Endothelial cell of umbilical vein (primary cell): ENCODE data around the gene TIMP1. TPM values are rescaled to one million over a fixed set of nuclear protein-coding genes. Genes with fewer than 3 reads are reported as not detected.

Source experiments
- BruUV-seq: library from RNA; stranded (reverse); fragments of 400-500 nt; replicated peaks from 2 replicates; lab custom pipeline; 2021; lab: Mats Ljungman, UMichigan
- CTCF ChIA-PET: fragments of 300-600, 350-600 bp; sonication (Branson Sonifier 250); formaldehyde crosslinking; loops from one replicate; lab custom pipeline; 2021; ENCODE audit warnings: antibody characterized with exemption, inconsistent platforms; lab: Charles Lee
- POLR2A ChIA-PET: fragments of 300-600, 350-600 bp; sonication (Branson Sonifier 250); formaldehyde crosslinking; loops from one replicate; lab custom pipeline; 2021; ENCODE audit warnings: antibody characterized with exemption, inconsistent platforms; lab: Charles Lee
- DNase-seq: peaks from one replicate; pipeline ENCODE4 v3.0.0-alpha.2; 2011; ENCODE audit warnings: low read depth, low spot score
- FAIRE-seq: peaks from 2 replicates; lab custom pipeline; 2011; peaks lifted over from hg19 to GRCh38; lab: Jason Lieb, UNC
- H2AFZ ChIP-seq: 2 replicates; pipeline ENCODE4 v1.6.0; 2012; ENCODE audit warnings: low read depth, low read length, control low read depth, inconsistent platforms
- H3K27ac ChIP-seq: 2 replicates; pipeline ENCODE4 v1.5.1; 2011; ENCODE audit warnings: low read depth, mild to moderate bottlenecking, control low read depth, low read length, moderate library complexity; ENCODE audit not compliant: insufficient read depth
- H3K27me3 ChIP-seq, 2 experiments: 2 replicates each; pipeline versions ENCODE4 v1.6.0 to v1.6.1; 2011; ENCODE audit warnings: low read length in 2 of 2, mixed read lengths in 1 of 2; ENCODE audit not compliant: control insufficient read depth in 2 of 2, insufficient read depth in 2 of 2
- H3K36me3 ChIP-seq, 2 experiments: 2 replicates in 1 of 2; 3 replicates in 1 of 2; pipeline ENCODE4 v1.5.1; 2011; ENCODE audit warnings: low read length in 2 of 2, mild to moderate bottlenecking in 1 of 2, moderate library complexity in 1 of 2; ENCODE audit not compliant: control insufficient read depth in 2 of 2, insufficient read depth in 2 of 2; ENCODE audit errors: extremely low read depth in 1 of 2
- H3K4me1 ChIP-seq: 3 replicates; pipeline ENCODE4 v1.5.1; 2011; ENCODE audit warnings: mild to moderate bottlenecking, low read length; ENCODE audit not compliant: control insufficient read depth, insufficient read depth; ENCODE audit errors: extremely low read depth
- H3K4me2 ChIP-seq: 2 replicates; pipeline ENCODE4 v1.6.1; 2011; ENCODE audit warnings: low read length, control low read depth, mixed read lengths; ENCODE audit not compliant: insufficient read depth
- H3K4me3 ChIP-seq, 3 experiments: fragments of 200-600 bp in 1 of 3; sonication (generic), shearing (Covaris generic) in 1 of 3; replicated peaks in 1 of 3; 2 replicates each; pipeline ENCODE4 v1.5.1; 2011 to 2016; ENCODE audit warnings: control low read depth in 3 of 3, low read length in 3 of 3, mild to moderate bottlenecking in 2 of 3, inconsistent platforms in 1 of 3, low read depth in 1 of 3, moderate library complexity in 1 of 3; ENCODE audit not compliant: insufficient read depth in 1 of 3
- H3K79me2 ChIP-seq: 2 replicates; pipeline ENCODE4 v1.6.0; 2012; ENCODE audit warnings: low read length, inconsistent platforms; ENCODE audit not compliant: control insufficient read depth, insufficient read depth
- H3K9ac ChIP-seq: replicated peaks from 2 replicates; pipeline ENCODE3; 2011; ENCODE audit warnings: low read length, control low read depth; ENCODE audit not compliant: insufficient read depth; ENCODE audit errors: extremely low read depth
- H3K9me1 ChIP-seq: replicated peaks from 3 replicates; pipeline ENCODE4 v1.6.0; 2011; ENCODE audit warnings: mild to moderate bottlenecking, low read length; ENCODE audit not compliant: control insufficient read depth, insufficient read depth; ENCODE audit errors: extremely low read depth
- H3K9me3 ChIP-seq: replicated peaks from 2 replicates; pipeline ENCODE4 v1.5.1; 2012; ENCODE audit warnings: low read length, inconsistent platforms; ENCODE audit not compliant: control insufficient read depth, insufficient read depth
- H4K20me1 ChIP-seq: replicated peaks from 2 replicates; pipeline ENCODE3; 2011; ENCODE audit warnings: mild to moderate bottlenecking, low read length; ENCODE audit not compliant: control insufficient read depth, insufficient read depth; ENCODE audit errors: extremely low read depth
- CTCF ChIP-seq, 2 donors: IDR thresholded peaks; 1 replicate in 1 of 2; 2 replicates in 1 of 2; pipeline ENCODE4 v1.5.1; 2011; ENCODE audit warnings: low read length in 2 of 2, mild to moderate bottlenecking in 2 of 2, moderate library complexity in 2 of 2, control low read depth in 1 of 2, inconsistent platforms in 1 of 2, low read depth in 1 of 2; ENCODE audit not compliant: insufficient read depth in 1 of 2; ENCODE audit errors: extremely low read depth in 1 of 2
- EZH2 ChIP-seq: IDR thresholded peaks from 2 replicates; pipeline ENCODE4 v1.6.1; 2012; ENCODE audit warnings: borderline replicate concordance, low read depth, mild to moderate bottlenecking, moderate library complexity, low read length, inconsistent platforms; ENCODE audit not compliant: severe bottlenecking
- FOS ChIP-seq: IDR thresholded peaks from 2 replicates; pipeline ENCODE4 v1.6.1; 2011; ENCODE audit warnings: mild to moderate bottlenecking, low read length, moderate library complexity, borderline replicate concordance; ENCODE audit not compliant: insufficient read depth
- GATA2 ChIP-seq: IDR thresholded peaks from 2 replicates; pipeline ENCODE4 v1.7.0; 2011; ENCODE audit warnings: low read depth, mild to moderate bottlenecking, moderate library complexity, mixed read lengths, low read length; ENCODE audit not compliant: insufficient read length, insufficient read depth
- JUN ChIP-seq: IDR thresholded peaks from 2 replicates; pipeline ENCODE4 v1.6.1; 2011; ENCODE audit warnings: borderline replicate concordance, low read depth; ENCODE audit not compliant: insufficient read length, insufficient read depth
- MAX ChIP-seq: IDR thresholded peaks from 2 replicates; pipeline ENCODE4 v1.6.1; 2011; ENCODE audit not compliant: insufficient read depth, insufficient read length
- MYC ChIP-seq: IDR thresholded peaks from one replicate; pipeline ENCODE4 v1.6.1; 2011; ENCODE audit warnings: mild to moderate bottlenecking, low read depth, low read length
- POLR2A ChIP-seq: IDR thresholded peaks from 2 replicates; pipeline ENCODE4 v1.6.1; 2012; ENCODE audit warnings: low read depth, mild to moderate bottlenecking, control low read depth, low read length
- POLR2AphosphoS5 ChIP-seq: IDR thresholded peaks from 2 replicates; pipeline ENCODE4 v1.6.1; 2012; ENCODE audit warnings: low read depth, mild to moderate bottlenecking, control low read depth, low read length, moderate library complexity; ENCODE audit not compliant: insufficient read depth
- dilution Hi-C: fragments of 300-500 bp; cut with MboI; formaldehyde crosslinking; loops from one replicate; pipeline ENCODE4 v1.15.0; 2019; ENCODE audit warnings: low sequenced_read_pairs; ENCODE audit not compliant: extremely low pct_ligation_motif_present
- intact Hi-C: fragments of 100-400 bp; cut with micrococcal nuclease; formaldehyde crosslinking; loops from one replicate; pipeline ENCODE4 v1.10.0; 2022
- polyA plus RNA-seq, 4 experiments: library from polyadenylated mRNA; depleted of rRNA in 3 of 4; stranded (reverse) in 3 of 4; unstranded in 1 of 4; fragments of >200 nt; gene quantifications; 2 replicates each; pipeline versions ENCODE4 v1.2.1 to v1.2.3, GENCODE V29; 2011 to 2012; ENCODE audit warnings: missing spikeins in 1 of 4
- total RNA-seq: library from RNA; stranded (reverse); gene quantifications from 2 replicates; pipeline ENCODE4 v1.2.3, GENCODE V29; 2021

Gene TIMP1
- total and polyA plus RNA-seq, 2 donors (not counting 3 experiments of a cell fraction or from before 2014, with no cell fraction given): 124 to 277 TPM

GRCh38 chrX:47574076-47574546 is 8.1 kb upstream of the TIMP1 start:
- CTCF ChIA-PET: no interaction called here
- no peak overlapping the region for H3K9ac ChIP-seq

DNA sequence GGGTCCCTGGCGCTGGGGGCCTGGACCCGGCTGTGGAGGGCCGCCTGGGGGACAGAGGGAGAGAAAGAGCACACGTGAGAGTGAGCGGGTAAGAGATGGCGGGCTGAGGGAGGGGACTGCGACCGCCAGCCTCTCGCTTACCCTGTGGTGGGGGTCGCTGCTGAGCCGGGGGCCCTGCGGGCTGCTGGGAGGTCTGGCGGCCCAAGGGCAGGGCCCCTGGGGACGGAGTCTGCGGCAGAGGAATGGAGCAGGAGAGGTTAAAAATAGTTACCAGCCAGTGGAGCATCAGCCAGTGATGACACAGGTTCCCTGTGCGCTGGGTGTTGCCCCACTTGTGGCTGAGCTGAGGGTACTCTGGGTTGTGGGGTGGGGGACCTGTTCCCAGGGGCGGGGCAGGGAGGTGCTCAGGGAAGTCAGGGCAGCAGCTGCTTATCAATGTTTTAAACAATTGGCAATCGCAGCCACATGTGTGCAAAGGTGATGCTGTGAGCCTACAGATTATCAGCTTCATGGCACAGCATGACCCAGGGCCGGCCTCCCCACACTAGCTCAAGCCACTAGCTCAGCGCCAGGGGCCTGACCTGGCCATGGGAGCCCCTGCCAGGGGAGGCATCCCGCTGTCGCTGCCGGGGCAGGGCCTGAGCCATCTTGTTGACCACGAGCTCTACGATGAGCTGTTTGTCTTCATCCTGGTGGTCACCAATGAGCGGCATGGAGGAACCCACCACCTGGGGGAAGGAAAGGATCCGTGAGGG is 7.5 kb upstream of the TIMP1 start:
- no peaks in the 10 kb centered on the region for H3K79me2 ChIP-seq
- H3K4me2 ChIP-seq: no peak overlapping the region
- DNase-seq (no peak), FAIRE-seq (no peak)
- no peak overlapping the region for H3K4me3 ChIP-seq
- no peak for TF ChIP-seq MAX
- TF ChIP-seq CTCF (IDR thresholded peaks at IDR 0.05; ENCODE audit: extremely low read depth in 1 of 2, insufficient read depth in 1 of 2, low read depth in 1 of 2, low read length in 2 of 2): no peak
- TF ChIP-seq POLR2A: no peak
- TF ChIP-seq GATA2: no peak
- TF ChIP-seq MYC: no peak
- no peak for TF ChIP-seq EZH2
- TF ChIP-seq FOS: no peak
- TF ChIP-seq JUN: no peak
- no peak for TF ChIP-seq POLR2AphosphoS5
- peaks cover 0 to 5% of the 10 kb centered on the region in 2 experiments for H3K36me3 ChIP-seq
- no peaks in the 10 kb centered on the region for H3K4me1 ChIP-seq
- H3K9me3 ChIP-seq: no peaks in the 10 kb centered on the region
- dilution Hi-C loops (no loop called here), intact Hi-C loops (no loop called here)
- ChIA-PET POLR2A (no interaction called here), CTCF (no interaction called here)
- no peaks in the 10 kb centered on the region for H3K9me1 ChIP-seq
- H4K20me1 ChIP-seq: no peaks in the 10 kb centered on the region
- H3K27me3 ChIP-seq: no peaks in the 10 kb centered on the region
- no TSS peak for BruUV-seq
- no peak overlapping the region for H2AFZ ChIP-seq
- H3K27ac ChIP-seq: no peak overlapping the region
- no peak overlapping the region for H3K9ac ChIP-seq

More at GRCh38 chrX:47574076-47574546, 8.1 kb upstream of the TIMP1 start:
- BruUV-seq: no TSS peak
- POLR2A ChIA-PET: no interaction called here
- Histone ChIP-seq H3K79me2 (no peaks in the 10 kb centered on the region), H3K27me3 (no peaks in the 10 kb centered on the region), H3K4me2 (no peak overlapping the region), H2AFZ (no peak overlapping the region), H3K9me3 (no peaks in the 10 kb centered on the region), H3K4me3 (no peak overlapping the region), H4K20me1 (no peaks in the 10 kb centered on the region), H3K9me1 (no peaks in the 10 kb centered on the region), H3K36me3 (peaks cover 0 to 6% of the 10 kb centered on the region in 2 experiments), H3K27ac (no peak overlapping the region), H3K4me1 (peaks cover 3% of the 10 kb centered on the region)
- intact Hi-C loops (no loop called here), dilution Hi-C loops (no loop called here)
- FAIRE-seq: no peak
- DNase-seq: no peak
- no peak for TF ChIP-seq JUN
- no peak for TF ChIP-seq EZH2
- TF ChIP-seq MYC: no peak
- no peak for TF ChIP-seq MAX
- no peak for TF ChIP-seq GATA2
- no peak for TF ChIP-seq POLR2AphosphoS5
